Neural progenitor cell (in vitro differentiated cells): ENCODE measurements around the gene POLR3B. TPM values are rescaled to one million over a fixed set of nuclear protein-coding genes. Genes with fewer than 3 reads are reported as not detected.

Source experiments
- DNase-seq: peaks from one replicate; pipeline ENCODE4 v3.0.0-alpha.2; 2016; ENCODE audit warnings: low spot score
- H2AFZ ChIP-seq: fragments of 200-600 bp; sonication (generic); replicated peaks from 2 replicates; pipeline ENCODE4 v1.6.1; 2016; ENCODE audit warnings: antibody characterized with exemption
- H3F3A ChIP-seq: fragments of 200-600 bp; sonication (generic); 2 replicates; pipeline ENCODE4 v1.6.1; 2016; ENCODE audit warnings: antibody characterized with exemption, low read depth
- H3K27ac ChIP-seq: fragments of 200-600 bp; sonication (generic); 2 replicates; pipeline ENCODE4 v1.5.1; 2016; ENCODE audit warnings: mild to moderate bottlenecking
- H3K27me3 ChIP-seq: fragments of 200-600 bp; sonication (generic); 2 replicates; pipeline ENCODE4 v1.6.1; 2016; ENCODE audit warnings: mild to moderate bottlenecking, moderate library complexity
- H3K36me3 ChIP-seq: fragments of 200-600 bp; sonication (generic); 2 replicates; pipeline ENCODE4 v1.5.1; 2016
- H3K4me1 ChIP-seq: fragments of 200-600 bp; sonication (generic); 2 replicates; pipeline ENCODE4 v1.6.1; 2016; ENCODE audit warnings: mixed run types
- H3K4me2 ChIP-seq: fragments of 200-600 bp; sonication (generic); 2 replicates; pipeline ENCODE4 v1.6.1; 2016
- H3K4me3 ChIP-seq: fragments of 200-600 bp; sonication (generic); 2 replicates; pipeline ENCODE4 v1.5.1; 2016
- H3K79me2 ChIP-seq: fragments of 200-600 bp; sonication (generic); 2 replicates; pipeline ENCODE4 v1.6.1; 2016; ENCODE audit warnings: low read depth
- H3K9ac ChIP-seq: fragments of 200-600 bp; sonication (generic); 2 replicates; pipeline ENCODE4 v1.6.1; 2016
- H3K9me3 ChIP-seq: fragments of 200-600 bp; sonication (generic); 2 replicates; pipeline ENCODE4 v1.5.1; 2016; ENCODE audit warnings: low read depth
- H4K20me1 ChIP-seq: fragments of 200-600 bp; sonication (generic); 2 replicates; pipeline ENCODE4 v1.6.1; 2016; ENCODE audit warnings: low read depth
- H3K27ac Mint-ChIP-seq: 3 replicates; pipeline ENCODE4 v1.8.0; 2021; ENCODE audit warnings: mixed read lengths
- H3K27me3 Mint-ChIP-seq: 2 replicates; pipeline ENCODE4 v1.8.0; 2022; ENCODE audit warnings: low read depth, mild to moderate bottlenecking, inconsistent platforms, moderate library complexity, mixed read lengths; ENCODE audit not compliant: insufficient read depth
- H3K36me3 Mint-ChIP-seq: 3 replicates; pipeline ENCODE4 v1.8.0; 2021; ENCODE audit warnings: mixed read lengths
- H3K4me1 Mint-ChIP-seq: 3 replicates; pipeline ENCODE4 v1.8.0; 2021; ENCODE audit warnings: mixed read lengths
- H3K4me3 Mint-ChIP-seq: 3 replicates; pipeline ENCODE4 v1.8.0; 2021; ENCODE audit warnings: mild to moderate bottlenecking, moderate library complexity, mixed read lengths
- H3K9me3 Mint-ChIP-seq: 3 replicates; pipeline ENCODE4 v1.8.0; 2020; ENCODE audit warnings: mixed read lengths
- EZH2 ChIP-seq: fragments of 200-600 bp; sonication (generic); IDR thresholded peaks from 2 replicates; pipeline ENCODE4 v1.6.1; 2017; ENCODE audit warnings: antibody characterized with exemption, mild to moderate bottlenecking, moderate library complexity
- EZH2phosphoT487 ChIP-seq: fragments of 200-600 bp; sonication (generic); IDR thresholded peaks from 2 replicates; pipeline ENCODE4 v1.6.1; 2017; ENCODE audit warnings: antibody characterized with exemption
- total RNA-seq: library from RNA; depleted of rRNA; stranded (reverse); fragments of >200 nt; gene quantifications from 2 replicates; pipeline ENCODE4 v1.2.3, GENCODE V29; 2015; ENCODE audit warnings: low replicate concordance
- TF ChIP-seq, protein P1 (sequence below): fragments of 200-600 bp; sonication (generic); IDR thresholded peaks from 2 replicates; pipeline ENCODE4 v1.5.1; 2017; ENCODE audit warnings: antibody characterized with exemption, mild to moderate bottlenecking

The POLR3B gene
- total RNA-seq, 1 donor from 2014 or later = 8.8 TPM

- Mint-ChIP-seq H3K36me3 (peaks cover 4% of the 10 kb centered on the region), H3K27me3 (peaks cover 3% of the 10 kb centered on the region), H3K4me1 (no peaks in the 10 kb centered on the region), H3K27ac (no peak overlapping the region), H3K4me3 (no peak overlapping the region), H3K9me3 (peaks cover 34% of the 10 kb centered on the region)
- H3K79me2 ChIP-seq = no peaks in the 10 kb centered on the region
- TF ChIP-seq, protein P1, sequence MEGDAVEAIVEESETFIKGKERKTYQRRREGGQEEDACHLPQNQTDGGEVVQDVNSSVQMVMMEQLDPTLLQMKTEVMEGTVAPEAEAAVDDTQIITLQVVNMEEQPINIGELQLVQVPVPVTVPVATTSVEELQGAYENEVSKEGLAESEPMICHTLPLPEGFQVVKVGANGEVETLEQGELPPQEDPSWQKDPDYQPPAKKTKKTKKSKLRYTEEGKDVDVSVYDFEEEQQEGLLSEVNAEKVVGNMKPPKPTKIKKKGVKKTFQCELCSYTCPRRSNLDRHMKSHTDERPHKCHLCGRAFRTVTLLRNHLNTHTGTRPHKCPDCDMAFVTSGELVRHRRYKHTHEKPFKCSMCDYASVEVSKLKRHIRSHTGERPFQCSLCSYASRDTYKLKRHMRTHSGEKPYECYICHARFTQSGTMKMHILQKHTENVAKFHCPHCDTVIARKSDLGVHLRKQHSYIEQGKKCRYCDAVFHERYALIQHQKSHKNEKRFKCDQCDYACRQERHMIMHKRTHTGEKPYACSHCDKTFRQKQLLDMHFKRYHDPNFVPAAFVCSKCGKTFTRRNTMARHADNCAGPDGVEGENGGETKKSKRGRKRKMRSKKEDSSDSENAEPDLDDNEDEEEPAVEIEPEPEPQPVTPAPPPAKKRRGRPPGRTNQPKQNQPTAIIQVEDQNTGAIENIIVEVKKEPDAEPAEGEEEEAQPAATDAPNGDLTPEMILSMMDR = no peak
- TF ChIP-seq EZH2 = no peak
- no peak for TF ChIP-seq EZH2phosphoT487
- H3K36me3 ChIP-seq = no peaks in the 10 kb centered on the region
- no peaks in the 10 kb centered on the region for H4K20me1 ChIP-seq
- H3K4me1 ChIP-seq = no peaks in the 10 kb centered on the region
- H2AFZ ChIP-seq = no peak overlapping the region
- no peak overlapping the region for H3K27ac ChIP-seq
- no peak overlapping the region for H3K4me2 ChIP-seq
- no peak overlapping the region for H3K9ac ChIP-seq
- peaks cover 4% of the 10 kb centered on the region for H3K9me3 ChIP-seq
- H3K27me3 ChIP-seq = no peaks in the 10 kb centered on the region
- H3K4me3 ChIP-seq = no peak overlapping the region
- no peak for DNase-seq
- no peaks in the 10 kb centered on the region for H3F3A ChIP-seq
These were observed 194.7 kb downstream of the POLR3B start for GRCh38 chr12:106552228-106552627.

Other genes with a start within 250 kb of the POLR3B start
- 11.9 and 18.8 TPM in 2 replicates for gene NUAK1, start 218.8 kb upstream of the POLR3B start, total RNA-seq
- gene CKAP4, start 109.7 kb upstream of the POLR3B start, total RNA-seq = 58.7 and 64.3 TPM in 2 replicates
- gene TCP11L2, start 55.0 kb upstream of the POLR3B start, total RNA-seq = 7.8 and 8.8 TPM in 2 replicates
- 0.22 and 3.4 TPM in 2 replicates for gene RFX4, start 225.3 kb downstream of the POLR3B start, total RNA-seq